ENCODE results near the gene AHI1.

DNA sequence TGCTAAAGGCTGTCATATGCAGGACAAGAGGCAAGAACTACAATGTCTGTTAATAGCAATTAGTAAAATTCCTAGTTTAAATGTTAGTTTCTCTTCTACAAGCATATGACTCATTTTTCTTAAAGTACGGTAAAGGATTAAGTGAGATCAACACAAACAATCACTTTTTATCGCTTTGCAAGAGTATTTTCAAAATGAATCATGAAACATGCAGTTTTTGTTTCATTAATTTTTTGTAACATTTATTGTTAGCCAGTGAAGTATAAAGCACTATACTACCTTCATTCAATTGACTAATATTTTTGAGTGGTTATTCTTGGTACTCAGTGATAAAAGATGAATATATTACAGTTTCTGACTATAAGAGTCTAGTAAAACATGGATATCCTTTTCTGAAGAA, 138.6 kb downstream of the AHI1 start:
- TF ChIP-seq CHD1 (IDR thresholded peaks at IDR 0.05; ENCODE audit: low read depth, low read length) (no peak), MAX (IDR thresholded peaks at IDR 0.05; ENCODE audit: low read depth, low read length) (no peak), ZNF384 (IDR thresholded peaks at IDR 0.05; ENCODE audit: borderline replicate concordance, low read depth, low read length) (no peak), PML (IDR thresholded peaks at IDR 0.05; ENCODE audit: low read length) (no peak)

Measured in GM12878 (cell line).